NCI-H2171 treated with DMSO at 0.1 percent for 48 hours (cell line): ENCODE data around the gene HEG1.
A peak's percentile ranks its signal among the peaks of the same experiment; 100 is the strongest.

Source experiments
- DNase-seq: peaks from one replicate; lab custom pipeline; 2025; lab: John Stamatoyannopoulos, UW

Gene HEG1

GRCh38 chr3:125072301-125072700 lies 16.5 kb upstream of the HEG1 start:
- DNase-seq, result peak; percentile 25

DNA sequence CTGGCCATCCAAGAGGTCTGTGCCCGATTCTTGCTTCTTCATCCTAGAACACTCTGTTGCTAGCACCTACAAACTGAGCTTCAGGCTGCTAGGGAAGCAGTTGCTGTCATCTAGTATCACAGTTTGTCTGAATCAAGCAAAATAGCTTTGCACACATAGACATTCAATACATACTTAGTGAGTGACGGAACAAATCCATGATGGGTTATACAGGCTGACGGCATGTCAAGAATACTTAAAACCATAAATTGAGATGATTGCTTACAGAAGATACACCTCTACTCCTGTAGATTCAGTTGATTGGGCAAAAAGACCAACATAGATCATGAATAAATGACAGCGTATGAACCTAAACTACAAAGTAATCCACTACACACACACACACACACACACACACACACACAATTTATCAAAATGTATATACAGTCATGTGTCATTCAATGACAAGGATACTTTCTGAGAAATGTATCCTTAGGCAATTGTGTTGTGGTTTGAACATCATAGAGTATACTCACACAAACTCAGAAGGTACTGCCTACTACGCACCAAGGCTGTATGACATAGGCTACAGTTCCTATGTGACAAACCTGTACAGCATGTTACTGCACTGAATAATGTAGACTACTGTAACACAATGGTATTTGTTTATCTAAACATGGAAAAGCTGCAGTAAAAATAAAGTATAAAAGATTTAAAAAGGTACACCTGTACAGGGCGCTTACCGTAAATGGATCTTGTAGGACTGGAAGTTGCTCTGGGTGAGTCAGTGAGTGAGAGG lies 14.4 kb upstream of the HEG1 start:
- no peak for DNase-seq

DNA sequence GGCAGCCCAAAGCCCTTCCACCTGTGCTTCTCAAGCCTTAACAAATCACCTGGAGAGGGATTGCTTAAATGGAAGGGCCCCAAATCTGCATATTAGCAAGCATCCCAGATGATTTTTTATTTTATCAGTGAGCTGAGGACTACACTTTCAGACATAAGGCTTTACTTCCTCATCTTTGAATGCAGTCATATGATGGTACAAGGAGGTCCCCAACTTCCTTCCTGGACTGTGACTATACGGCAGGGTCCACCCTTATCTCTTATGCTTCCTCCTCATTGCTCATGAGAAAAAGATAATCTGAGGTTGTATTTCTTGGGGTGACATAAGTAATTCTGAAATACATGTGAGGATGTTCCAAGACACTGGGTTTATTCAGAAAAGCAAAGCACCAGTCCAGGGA lies 13.7 kb upstream of the HEG1 start:
- DNase-seq, result no peak

GRCh38 chr3:125068265-125068664 lies 12.5 kb upstream of the HEG1 start:
- DNase-seq, result no peak

- no peak for DNase-seq
Observed at GRCh38 chr3:125067225-125067624, 11.4 kb upstream of the HEG1 start.

- no peak for DNase-seq
Observed at GRCh38 chr3:125062904-125063618, 7.3 kb upstream of the HEG1 start.

GRCh38 chr3:125061646-125062045 lies 5.8 kb upstream of the HEG1 start:
- no peak for DNase-seq

GRCh38 chr3:125061170-125061569 lies 5.4 kb upstream of the HEG1 start:
- DNase-seq, result no peak

DNA sequence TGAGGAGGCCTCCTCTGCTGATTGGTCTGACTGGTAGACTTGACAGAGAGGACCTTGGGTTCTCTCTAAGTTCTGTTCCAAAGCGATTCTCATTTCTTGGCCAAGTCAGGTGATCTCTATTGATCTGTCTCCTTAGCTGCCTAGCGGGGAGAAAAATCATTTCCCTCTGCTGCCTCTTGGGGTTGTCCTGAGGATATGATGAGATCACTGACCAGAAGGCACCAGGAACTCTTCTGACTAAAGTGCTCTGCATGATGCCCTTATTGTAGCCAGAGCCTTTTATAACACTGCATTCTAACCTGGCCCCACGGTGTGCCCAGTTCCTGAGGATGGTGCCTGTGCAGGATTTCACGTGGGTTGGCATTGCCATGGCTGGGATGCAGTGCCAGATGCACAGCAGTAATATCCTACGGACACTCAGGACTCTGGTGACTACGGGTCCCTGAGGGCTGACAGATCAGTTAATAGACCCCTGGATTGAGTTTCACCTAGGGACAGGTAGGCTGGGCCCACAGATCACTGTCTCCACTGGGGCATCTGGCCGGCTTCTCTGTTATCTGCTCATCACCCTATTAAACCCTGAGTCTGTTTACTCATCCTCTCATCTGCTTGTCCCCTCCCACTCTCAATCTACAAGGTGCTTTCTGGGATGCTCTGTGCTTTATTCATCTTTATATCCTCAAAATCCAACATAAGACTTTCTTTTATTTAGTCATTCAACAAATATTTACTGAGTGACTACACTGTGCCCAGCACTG lies 3.9 kb upstream of the HEG1 start:
- DNase-seq, result peak; percentile 16

GRCh38 chr3:125058959-125059358 lies 3.2 kb upstream of the HEG1 start:
- no peak for DNase-seq

GRCh38 chr3:125058529-125058928 lies 2.7 kb upstream of the HEG1 start:
- DNase-seq, result no peak

GRCh38 chr3:125057186-125057850 lies 1.5 kb upstream of the HEG1 start:
- no peak for DNase-seq

DNA sequence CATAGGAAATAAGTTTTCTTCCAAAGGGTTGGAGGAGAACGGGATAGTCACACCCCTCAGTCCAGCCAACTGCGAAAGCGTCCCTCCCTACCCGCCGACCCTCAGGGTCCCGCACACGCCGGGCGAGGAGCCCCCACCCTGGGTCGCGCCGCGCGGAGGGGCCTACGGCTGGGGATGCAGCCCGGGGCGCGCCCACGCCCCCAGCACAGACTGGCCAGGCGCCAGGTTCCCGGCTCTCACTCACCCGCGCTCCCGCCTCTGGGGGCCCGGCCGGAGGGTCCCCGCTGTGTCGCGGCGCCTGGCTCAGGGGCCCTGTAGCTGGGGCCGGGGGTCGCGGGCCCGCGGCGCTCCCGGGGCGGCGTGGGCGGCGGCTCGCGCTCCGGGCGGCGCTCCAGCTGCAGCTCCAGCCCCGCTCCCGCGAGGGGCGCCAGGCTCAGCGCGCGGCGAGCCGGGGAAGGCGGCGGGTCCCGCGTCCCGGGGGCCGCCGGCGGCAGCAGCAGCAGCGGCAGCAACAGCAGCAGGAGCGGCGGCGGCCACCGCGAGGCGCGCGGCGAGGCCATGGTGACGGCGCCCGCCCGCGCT lies 375 bp downstream of the HEG1 start:
- DNase-seq, result peak; percentile 49

DNA sequence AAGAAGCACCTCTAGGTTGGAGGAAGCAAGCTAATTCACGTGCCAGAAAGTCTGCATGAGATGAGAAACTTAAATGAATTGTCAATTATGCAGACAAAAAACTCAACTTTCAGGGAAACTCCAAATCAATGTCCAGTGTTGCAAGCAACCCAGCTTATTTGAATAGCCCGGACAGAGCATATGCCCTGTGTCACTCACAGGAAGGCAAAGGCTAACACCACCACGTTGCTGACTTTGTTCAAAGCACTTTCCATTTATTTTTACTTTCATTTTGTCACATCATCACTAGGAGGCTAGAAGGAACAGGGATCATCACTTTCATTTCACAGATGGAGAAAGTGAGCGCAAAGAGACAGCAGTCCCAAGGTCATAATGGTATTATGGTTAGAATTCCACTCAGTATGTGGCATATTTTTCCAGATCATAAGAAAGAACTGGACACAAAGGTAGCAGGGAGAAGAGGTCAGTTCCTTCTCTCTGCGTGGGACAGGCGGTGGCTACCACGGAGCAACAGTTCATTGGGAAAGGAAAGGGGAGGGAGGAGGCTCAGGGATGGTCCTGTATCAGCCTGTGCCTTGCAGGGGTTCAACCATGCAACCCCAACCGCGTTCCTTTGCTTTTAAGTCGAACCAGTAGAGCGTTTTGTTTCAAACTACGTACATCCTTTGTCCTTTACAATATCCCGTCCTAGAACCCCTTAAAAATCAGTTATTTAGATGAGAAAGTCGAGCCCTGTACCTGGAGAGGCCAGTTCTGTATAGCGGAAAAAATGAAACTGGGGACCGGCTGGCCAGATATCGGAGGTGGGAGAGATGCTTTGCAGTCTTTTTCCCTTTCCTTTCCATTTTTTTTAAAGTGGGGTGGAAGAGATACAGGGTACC lies 1.1 kb downstream of the HEG1 start:
- no peak for DNase-seq

GRCh38 chr3:125054062-125054448 lies 1.7 kb downstream of the HEG1 start:
- DNase-seq, result no peak

GRCh38 chr3:125053304-125053699 lies 2.5 kb downstream of the HEG1 start:
- DNase-seq, result no peak

DNA sequence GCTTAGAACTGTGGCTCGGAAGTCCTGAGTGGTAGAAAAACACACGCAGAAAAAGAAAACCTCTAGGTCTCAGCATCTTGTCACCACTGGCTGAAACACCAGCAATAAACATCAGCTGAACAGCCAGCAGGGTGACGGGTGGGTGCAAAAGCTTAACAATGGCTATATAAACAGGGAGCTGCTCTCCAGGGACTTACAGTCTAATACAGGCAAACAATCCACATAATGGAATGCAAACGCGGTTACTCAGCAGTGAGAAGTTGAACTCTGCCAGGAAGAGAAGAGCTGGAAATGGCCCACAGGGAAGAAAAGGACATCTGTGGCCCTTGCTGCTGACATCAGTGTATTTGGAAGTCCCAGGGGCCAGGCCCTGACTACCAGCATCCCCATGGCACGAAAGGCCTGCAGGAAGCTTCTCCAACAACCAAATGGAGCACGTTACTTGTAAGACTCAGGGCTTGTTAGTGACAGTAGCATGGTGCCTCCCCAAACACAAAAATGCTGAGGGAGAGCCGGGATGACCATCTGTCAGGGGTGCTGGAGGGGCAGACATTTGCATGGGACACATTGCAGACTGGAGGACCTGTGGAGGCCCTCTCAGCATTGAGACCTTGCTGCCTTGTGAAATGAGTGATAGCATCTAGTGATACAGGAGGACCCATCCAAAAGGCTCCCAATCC lies 3.0 kb downstream of the HEG1 start:
- peak; percentile 47 for DNase-seq

GRCh38 chr3:125051715-125052581 lies 3.8 kb downstream of the HEG1 start:
- DNase-seq, result peak; percentile 69

DNA sequence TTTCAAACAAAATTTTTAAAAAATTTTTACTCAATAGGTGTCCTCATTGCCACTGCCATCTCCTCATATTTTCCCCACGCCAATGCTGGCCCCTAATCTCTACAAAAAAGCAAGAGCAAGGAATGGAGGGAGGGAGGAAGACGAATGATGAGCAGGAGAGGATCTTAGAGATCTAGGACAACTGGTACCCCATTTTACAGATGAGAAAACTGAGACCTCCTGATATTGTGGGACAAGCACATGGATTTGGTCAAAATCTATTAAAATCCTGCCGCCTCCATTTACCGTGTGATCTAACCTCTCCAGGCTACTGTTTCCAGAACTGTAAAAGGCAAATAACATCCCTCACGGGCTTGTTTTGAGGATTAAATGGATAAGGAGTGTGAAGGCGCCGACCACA lies 4.6 kb downstream of the HEG1 start:
- no peak for DNase-seq
